ENCODE results near the gene ING1.
A peak's percentile ranks its signal among the peaks of the same experiment; 100 is the strongest.
"Not testable (repeated sequence)": the region's sequence is repeated elsewhere in the genome, so short reads cannot be mapped to it uniquely, and the experiment has no call there.

ING1 gene

DNA sequence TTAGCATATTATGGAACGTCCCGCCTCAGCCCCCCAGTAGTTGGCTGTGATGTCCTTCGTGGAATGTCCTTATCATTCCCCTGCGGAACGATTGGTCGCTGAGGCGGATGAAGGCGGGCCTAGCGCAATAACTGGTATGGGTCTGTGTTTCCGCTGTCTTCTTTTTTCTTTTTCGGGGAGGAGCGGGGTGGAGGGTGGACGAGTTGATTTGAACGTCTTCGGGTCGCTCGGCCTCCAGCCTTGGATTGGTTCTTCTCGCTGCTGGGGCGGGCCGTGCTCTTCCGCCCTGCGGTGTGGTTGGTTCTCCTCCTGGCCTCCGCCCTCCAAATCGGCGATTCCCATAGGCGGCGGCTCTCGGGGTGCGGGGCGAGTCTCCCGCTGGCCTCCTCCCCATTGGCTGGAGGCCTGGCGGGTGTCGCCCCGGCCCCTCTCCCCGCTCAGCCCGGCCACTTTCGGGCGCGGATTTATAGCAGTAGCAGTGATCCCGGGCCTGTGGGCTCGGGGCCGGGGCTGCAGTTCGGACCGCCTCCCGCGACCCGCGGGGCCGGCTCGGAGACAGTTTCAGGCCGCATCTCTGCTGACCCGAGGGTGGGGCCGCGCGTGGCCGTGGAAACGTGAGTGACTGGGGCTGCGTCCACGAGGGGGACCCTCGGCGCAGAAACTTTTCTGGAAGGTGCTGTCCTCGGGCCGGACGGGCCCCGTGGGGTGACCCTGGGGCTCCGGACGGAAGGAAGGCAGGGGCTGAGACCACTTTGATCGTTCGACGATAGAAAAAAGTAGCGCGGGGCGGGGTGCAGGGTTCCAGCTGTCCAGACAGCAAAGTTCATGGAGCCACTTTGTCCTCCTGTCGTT lies 2.1 kb downstream of the ING1 start:
- peak; percentile 100 for DNase-seq

DNA sequence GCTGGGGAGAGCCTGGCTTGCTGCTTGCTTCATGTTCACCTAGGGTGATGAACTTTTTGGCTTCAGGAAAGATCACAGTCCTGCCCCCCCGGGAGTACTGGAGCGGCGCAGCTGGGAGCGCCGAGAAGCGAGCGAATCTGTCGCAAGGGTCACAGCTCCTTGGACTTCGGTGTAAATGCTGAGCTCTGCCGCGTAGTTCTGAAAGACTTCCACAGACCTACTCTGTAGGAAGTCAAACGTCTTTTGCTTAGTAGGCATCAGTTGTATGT lies 2.7 kb downstream of the ING1 start:
- DNase-seq: peak; percentile 55

DNA sequence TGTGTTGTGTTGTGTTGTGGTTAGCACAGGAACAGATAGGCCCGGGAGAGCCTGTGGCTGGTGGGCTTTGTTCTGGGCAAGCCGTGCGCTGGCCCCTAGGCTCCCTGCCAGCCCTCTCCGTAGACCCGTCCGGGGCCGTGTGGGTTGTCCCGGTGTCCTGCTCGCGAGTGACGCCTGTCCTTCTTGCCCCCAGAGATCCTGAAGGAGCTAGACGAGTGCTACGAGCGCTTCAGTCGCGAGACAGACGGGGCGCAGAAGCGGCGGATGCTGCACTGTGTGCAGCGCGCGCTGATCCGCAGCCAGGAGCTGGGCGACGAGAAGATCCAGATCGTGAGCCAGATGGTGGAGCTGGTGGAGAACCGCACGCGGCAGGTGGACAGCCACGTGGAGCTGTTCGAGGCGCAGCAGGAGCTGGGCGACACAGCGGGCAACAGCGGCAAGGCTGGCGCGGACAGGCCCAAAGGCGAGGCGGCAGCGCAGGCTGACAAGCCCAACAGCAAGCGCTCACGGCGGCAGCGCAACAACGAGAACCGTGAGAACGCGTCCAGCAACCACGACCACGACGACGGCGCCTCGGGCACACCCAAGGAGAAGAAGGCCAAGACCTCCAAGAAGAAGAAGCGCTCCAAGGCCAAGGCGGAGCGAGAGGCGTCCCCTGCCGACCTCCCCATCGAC lies 5.7 kb downstream of the ING1 start:
- no peak for DNase-seq

DNA sequence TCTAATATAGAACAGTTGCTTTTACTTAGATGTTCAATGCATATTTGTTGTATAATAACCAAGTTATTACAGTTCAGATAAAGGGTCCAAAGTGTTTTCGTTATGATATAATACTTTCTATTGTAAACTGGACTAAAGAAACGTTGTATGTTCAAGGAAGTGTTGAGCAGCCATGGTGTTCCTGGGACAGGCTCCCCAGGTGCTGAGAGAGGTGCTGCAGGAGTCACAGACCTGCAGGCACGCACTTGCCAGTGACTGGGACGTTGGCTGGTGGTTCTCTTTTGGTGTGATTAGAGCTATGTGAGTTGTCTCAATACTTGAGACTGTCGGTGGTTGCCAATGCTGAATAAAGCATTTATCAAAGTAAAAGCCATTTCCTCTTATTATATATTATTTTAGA lies 9.5 kb downstream of the ING1 start:
- DNase-seq: no peak

GRCh38 chr13:110723598-110723997 lies 10.1 kb downstream of the ING1 start:
- no peak for DNase-seq

DNA sequence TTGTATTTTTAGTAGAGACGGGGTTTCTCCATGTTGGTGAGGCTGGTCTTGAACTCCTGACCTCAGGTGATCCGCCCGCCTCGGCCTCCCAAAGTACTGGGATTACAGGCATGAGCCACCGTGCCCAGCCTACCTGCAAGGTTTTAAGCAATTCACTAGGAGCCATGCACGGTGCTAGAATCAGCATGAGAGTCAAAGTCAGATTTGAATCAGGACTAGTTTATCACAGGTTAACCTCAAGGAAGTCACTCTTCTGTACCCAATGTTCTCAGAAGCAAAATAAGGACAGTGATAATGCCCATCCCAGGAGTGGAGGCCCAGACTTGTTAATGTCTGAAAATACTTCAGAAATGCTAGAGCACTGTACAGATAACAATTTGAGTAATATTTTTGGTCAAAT lies 12.7 kb downstream of the ING1 start:
- not testable (repeated sequence) for DNase-seq

DNA sequence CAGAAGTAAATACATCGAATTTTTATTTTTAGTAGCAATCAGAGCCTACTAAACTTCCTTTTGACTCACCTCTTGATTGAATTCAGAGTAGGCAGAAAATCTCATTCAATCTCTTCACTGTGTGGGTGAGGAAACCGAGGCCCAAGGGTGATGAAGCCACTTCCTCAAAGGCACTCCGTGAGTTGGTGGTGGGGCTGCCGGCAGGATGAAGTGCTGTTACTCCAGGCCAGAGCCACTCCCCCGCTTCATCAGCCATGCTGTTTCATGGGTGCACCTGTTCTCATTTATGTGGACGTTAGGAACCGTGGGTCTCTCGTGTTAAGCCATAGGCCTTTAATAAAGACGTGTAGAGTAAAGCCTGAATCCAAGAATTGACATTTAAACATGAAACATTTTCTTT lies 13.2 kb downstream of the ING1 start:
- peak; percentile 32 for DNase-seq

- no peak for DNase-seq
Observed at GRCh38 chr13:110731072-110731471, 17.6 kb downstream of the ING1 start.

GRCh38 chr13:110734561-110734960 lies 21.1 kb downstream of the ING1 start:
- no peak for DNase-seq

- no peak for DNase-seq
Observed at GRCh38 chr13:110737555-110737954, 24.1 kb downstream of the ING1 start.

DNA sequence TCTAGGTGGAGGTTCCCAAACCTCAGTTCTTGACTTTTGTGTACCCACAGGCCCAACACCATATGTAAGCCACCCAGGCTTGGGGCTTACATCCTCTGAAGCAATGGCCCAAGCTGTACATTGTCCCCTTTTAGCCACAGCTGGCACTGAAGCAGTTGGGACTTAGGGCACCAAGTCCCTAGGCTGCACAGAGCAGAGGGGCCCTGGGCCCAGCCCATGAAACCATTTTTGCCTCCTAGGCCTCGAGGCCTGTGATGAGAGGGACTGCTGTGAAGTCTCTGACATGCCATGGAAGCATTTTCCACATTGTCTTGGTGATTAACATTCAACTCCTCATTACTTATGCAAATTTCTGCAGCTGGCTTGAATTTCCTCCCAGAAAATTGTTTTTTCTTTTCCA lies 30.2 kb downstream of the ING1 start:
- DNase-seq: no peak

DNA sequence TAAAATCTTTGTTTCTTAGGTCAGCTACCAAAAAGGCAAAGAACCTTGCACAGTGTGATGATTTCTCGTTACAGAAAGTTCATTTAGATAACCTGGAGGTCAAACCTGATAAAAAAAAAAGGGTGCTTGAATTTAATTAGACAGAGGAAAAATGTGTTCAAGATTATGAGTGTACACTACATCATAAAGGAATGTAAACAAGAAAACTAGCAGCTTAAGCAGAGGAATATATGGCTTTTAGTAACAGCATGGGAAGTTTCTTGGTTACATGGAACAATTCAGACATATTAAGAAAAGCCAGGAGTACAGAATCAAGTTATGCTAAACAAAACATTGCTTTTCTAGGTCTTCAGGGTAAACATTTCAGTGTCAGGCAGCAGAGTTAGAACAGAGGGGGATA lies 32.9 kb downstream of the ING1 start:
- no peak for DNase-seq

DNA sequence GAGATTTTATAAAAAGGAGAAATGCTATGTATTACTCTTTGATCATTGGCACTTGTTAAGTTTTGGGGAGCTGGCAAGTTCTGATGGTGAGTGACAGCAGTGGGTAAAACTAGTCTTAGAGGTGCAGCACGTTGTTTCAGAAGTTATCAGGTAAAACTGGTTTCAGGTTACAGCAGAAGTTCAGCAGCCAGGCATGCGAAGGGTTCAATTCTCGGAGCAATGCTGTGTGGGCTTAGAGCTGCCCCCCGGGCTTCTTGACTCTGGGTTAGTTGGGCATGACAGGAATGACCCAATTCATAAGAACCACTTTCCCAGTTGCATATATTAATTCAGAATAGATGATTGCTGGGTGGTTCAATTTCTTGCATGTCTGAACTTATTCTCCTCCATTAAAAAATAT lies 34.8 kb downstream of the ING1 start:
- DNase-seq: no peak

DNA sequence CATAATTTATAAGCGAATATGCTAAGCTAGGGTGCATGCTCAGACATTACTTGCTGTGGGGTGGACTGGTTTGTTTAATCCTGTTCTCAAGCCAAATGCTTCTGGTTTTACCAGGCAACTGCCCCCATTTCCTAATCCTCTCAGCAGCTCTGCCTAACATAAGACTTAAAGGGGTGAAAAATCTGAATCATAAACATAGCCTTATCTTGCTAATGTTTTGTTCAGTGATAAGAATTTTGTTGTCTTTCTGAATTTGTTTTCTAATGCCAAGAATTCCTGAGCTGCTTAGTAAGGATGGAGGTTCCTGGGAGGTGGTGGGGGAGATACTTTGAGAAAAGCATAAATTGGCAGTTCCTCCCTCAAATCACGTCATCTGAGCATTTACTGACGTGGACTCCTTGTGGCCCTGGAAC lies 42.7 kb downstream of the ING1 start:
- DNase-seq: no peak

DNA sequence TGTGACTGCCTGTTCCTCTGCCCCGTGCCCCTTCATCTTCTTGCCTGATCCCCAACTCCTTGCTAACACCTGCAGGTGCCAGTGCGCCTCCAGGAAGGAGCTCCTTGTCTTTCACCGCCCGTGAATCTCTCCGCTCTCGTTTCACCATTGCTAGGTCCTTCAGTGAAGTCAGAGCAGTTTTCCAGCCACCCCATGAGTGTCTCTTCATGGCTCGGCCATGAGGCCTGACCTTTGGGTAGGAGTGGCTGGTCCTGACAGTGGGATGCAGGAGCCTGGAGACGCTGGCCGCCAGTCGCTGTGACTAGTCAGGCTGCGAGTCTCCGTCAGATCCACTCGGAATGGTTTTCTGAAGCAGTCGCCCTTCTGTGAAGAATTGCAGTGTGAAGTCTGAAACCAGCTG lies 43.8 kb downstream of the ING1 start:
- no peak for DNase-seq

GRCh38 chr13:110758195-110758805 lies 44.8 kb downstream of the ING1 start:
- DNase-seq: no peak

- DNase-seq: no peak
Observed at GRCh38 chr13:110759710-110760109, 46.2 kb downstream of the ING1 start.

- no peak for DNase-seq
Observed at GRCh38 chr13:110760611-110761010, 47.1 kb downstream of the ING1 start.

DNA sequence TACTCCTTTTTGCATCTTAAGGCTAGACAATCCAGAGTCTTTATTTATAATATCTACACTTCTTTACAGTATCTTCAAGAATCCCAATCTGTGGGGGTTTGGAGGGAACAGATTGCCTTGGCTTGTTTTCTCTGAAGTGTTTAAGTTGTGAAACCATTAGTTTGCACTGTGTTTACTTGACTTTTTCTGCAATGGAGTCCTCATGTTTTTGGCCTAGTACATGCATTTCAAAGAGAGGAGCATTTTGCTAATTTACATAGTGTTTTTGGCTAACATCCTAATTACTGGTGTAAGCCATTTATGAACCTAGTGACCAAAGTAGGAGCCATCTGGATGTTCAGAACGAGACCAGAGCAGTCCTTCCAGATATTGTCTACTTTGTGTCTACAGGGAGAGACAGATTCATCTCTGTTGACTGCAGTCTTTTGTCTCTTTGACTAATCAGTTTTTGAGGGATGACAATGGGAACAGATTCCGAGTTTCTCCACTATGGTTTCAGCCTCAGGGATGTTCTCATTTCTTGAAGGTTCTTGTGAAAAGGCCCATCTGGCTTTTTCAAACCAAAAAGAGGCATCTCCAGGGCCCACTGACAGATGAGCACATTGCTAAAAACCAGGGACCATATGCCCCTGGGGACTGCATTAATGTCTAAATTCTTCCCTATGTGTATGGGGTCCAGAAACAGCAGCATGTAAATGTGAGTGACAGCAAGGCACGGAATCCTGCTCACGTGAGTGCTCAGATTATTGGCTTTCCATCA lies 53.4 kb downstream of the ING1 start:
- no peak for DNase-seq

DNA sequence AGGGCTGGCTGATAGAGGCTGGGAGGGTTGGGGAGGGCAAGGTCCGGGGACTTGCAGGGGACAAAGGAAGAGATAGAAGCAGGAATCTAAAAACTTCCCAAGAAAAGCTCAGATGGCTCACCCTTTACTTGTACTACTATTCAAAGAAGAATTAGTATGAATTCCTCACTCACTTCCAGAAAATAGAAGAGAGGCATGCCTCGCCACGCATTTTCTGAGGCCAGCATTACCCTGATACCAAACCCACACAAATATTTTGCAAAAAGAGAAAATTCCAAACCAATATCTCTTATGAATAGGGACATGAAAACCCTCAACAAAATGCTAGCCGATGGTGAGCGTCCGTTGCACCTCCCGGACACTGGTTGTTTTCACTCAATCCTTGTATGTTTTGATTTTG lies 54.0 kb downstream of the ING1 start:
- DNase-seq: no peak

DNA sequence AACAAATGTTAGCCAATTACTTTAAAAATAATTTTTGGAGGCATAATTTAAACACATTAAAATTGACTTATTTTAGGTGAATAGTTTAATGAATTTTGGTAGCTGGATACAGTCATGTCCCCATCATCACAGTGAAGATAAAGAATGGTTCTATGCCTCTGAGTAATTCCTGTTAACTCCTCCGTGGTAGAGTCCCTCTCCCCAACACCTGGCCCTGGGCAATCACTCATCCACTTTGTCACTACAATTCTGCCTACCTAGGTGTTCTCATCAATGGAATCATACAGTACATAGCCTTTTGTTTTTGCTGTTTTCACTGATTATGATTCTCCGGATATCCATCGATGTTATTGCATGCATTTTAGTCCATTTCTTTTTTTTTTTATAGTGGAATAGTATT lies 55.6 kb downstream of the ING1 start:
- no peak for DNase-seq

GRCh38 chr13:110770678-110771077 lies 57.2 kb downstream of the ING1 start:
- DNase-seq: no peak

DNA sequence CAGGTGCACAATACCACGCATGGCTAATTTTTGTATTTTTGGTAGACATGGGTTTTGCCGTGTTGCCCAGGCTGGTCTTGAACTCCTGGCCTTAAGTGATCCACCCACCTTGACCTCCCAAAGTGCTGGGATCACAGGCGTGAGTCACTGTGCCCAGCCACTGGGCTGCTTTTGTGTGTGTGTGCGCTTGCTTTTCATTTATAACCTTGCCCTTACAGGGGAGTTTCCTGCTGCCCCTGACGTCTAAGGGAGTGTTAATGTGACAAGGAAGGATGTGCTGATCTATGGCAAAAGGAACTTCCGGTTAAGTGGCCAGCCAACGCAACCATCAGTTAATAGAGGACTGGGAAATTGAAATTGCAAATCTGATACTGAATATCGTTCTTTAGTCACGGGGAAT lies 57.7 kb downstream of the ING1 start:
- no peak for DNase-seq
